HepG2 (cell line): ENCODE measurements around the gene TOR4A. TPM values are rescaled to one million over a fixed set of nuclear protein-coding genes. Genes with fewer than 3 reads are reported as not detected.

ENCODE experiments used
- CBFB ChIP-seq: sonication (generic); formaldehyde crosslinking; IDR thresholded peaks from 2 replicates; pipeline ENCODE4 v1.4.0; 2020; ENCODE audit warnings: missing genetic modification reagents
- CHD4 ChIP-seq: fragments of 200-600 bp; sonication (generic); IDR thresholded peaks from 2 replicates; pipeline ENCODE4 v1.7.0; 2017; ENCODE audit warnings: mild to moderate bottlenecking, low read length, borderline replicate concordance
- EP300 ChIP-seq, 3 experiments: sonication (generic) in 1 of 3; formaldehyde crosslinking in 1 of 3; IDR thresholded peaks; 2 replicates each; pipeline versions ENCODE4 v1.5.1 to v1.6.1; 2011 to 2020; ENCODE audit warnings: low read depth in 2 of 3, low read length in 2 of 3, borderline replicate concordance in 1 of 3, improper control_type of control experiment in 1 of 3, mild to moderate bottlenecking in 1 of 3, missing genetic modification reagents in 1 of 3, moderate library complexity in 1 of 3
- MAFG ChIP-seq: sonication (generic); formaldehyde crosslinking; IDR thresholded peaks from 2 replicates; pipeline ENCODE4 v1.5.1; 2020; ENCODE audit warnings: mild to moderate bottlenecking, missing genetic modification reagents
- SATB2 ChIP-seq: sonication (generic); formaldehyde crosslinking; IDR thresholded peaks from 2 replicates; pipeline ENCODE4 v1.5.0; 2020; ENCODE audit warnings: missing genetic modification reagents
- TARDBP ChIP-seq: sonication (generic); formaldehyde crosslinking; IDR thresholded peaks from 2 replicates; pipeline ENCODE4 v1.8.0; 2022; ENCODE audit warnings: mild to moderate bottlenecking, missing genetic modification reagents
- ZNF382 ChIP-seq: sonication (generic); formaldehyde crosslinking; IDR thresholded peaks from 2 replicates; pipeline ENCODE4 v1.5.0; 2020; ENCODE audit warnings: missing genetic modification reagents, mild to moderate bottlenecking, borderline replicate concordance
- ZNF556 ChIP-seq: sonication (generic); formaldehyde crosslinking; IDR thresholded peaks from 2 replicates; pipeline ENCODE4 v1.4.0; 2020; ENCODE audit warnings: mild to moderate bottlenecking, missing genetic modification reagents, borderline replicate concordance
- ZNF569 ChIP-seq: sonication (generic); formaldehyde crosslinking; IDR thresholded peaks from 2 replicates; pipeline ENCODE4 v1.5.0; 2020; ENCODE audit warnings: mild to moderate bottlenecking, missing genetic modification reagents, moderate library complexity, borderline replicate concordance
- polyA plus RNA-seq, 8 experiments: library from polyadenylated mRNA; depleted of rRNA in 3 of 8; stranded (reverse) in 7 of 8; unstranded in 1 of 8; fragments of >200 nt; fragmentation: Illumina TruSeq in 4 of 8; extraction: Trizol in 4 of 8; gene quantifications; 2 replicates each; pipeline versions ENCODE4 v1.2.1 to v1.2.3, GENCODE V29; 2011 to 2016; ENCODE audit warnings: low read depth in 4 of 8, missing spikeins in 1 of 8, mixed read lengths in 1 of 8; ENCODE audit not compliant: insufficient read depth in 1 of 8
- total RNA-seq, 5 experiments: library from RNA; depleted of rRNA; stranded (reverse); fragments of >200 nt; fragmentation: Illumina TruSeq; extraction: Trizol; gene quantifications; 2 replicates each; pipeline ENCODE4 v1.2.3, GENCODE V29; 2016; ENCODE audit warnings: low read depth in 1 of 5
- TF ChIP-seq, protein P1 (sequence below): sonication (generic); formaldehyde crosslinking; IDR thresholded peaks from 2 replicates; pipeline ENCODE4 v1.8.1; 2023; ENCODE audit warnings: mild to moderate bottlenecking, moderate library complexity, missing genetic modification reagents
- TF ChIP-seq, protein P2 (sequence below): sonication (generic); formaldehyde crosslinking; IDR thresholded peaks from 2 replicates; pipeline ENCODE4 v1.9.0; 2022; ENCODE audit warnings: low read depth, missing genetic modification reagents
- TF ChIP-seq, protein P3 (sequence below): sonication (generic); formaldehyde crosslinking; IDR thresholded peaks from 2 replicates; pipeline ENCODE4 v1.4.0; 2020; ENCODE audit warnings: missing genetic modification reagents
- TF ChIP-seq, protein P4 (sequence below): sonication (generic); formaldehyde crosslinking; IDR thresholded peaks from 2 replicates; pipeline ENCODE4 v1.4.0; 2020; ENCODE audit warnings: missing genetic modification reagents
- TF ChIP-seq, protein P5 (sequence below): sonication (generic); formaldehyde crosslinking; IDR thresholded peaks from 2 replicates; pipeline ENCODE4 v1.8.0; 2022; ENCODE audit warnings: mild to moderate bottlenecking, missing genetic modification reagents, borderline replicate concordance
- TF ChIP-seq, protein P6 (sequence below): sonication (generic); formaldehyde crosslinking; IDR thresholded peaks from 2 replicates; pipeline ENCODE4; 2020; ENCODE audit warnings: missing genetic modification reagents, mild to moderate bottlenecking, borderline replicate concordance
- TF ChIP-seq, protein P7 (sequence below): sonication (generic); formaldehyde crosslinking; IDR thresholded peaks from 2 replicates; pipeline ENCODE4 v1.5.0; 2020; ENCODE audit warnings: missing genetic modification reagents

Gene TOR4A
- total and polyA plus RNA-seq, 2 of the 13 experiments (the other 11 are each of a cell fraction or from before 2014, with no cell fraction given), result 11.1 to 14.2 TPM

DNA sequence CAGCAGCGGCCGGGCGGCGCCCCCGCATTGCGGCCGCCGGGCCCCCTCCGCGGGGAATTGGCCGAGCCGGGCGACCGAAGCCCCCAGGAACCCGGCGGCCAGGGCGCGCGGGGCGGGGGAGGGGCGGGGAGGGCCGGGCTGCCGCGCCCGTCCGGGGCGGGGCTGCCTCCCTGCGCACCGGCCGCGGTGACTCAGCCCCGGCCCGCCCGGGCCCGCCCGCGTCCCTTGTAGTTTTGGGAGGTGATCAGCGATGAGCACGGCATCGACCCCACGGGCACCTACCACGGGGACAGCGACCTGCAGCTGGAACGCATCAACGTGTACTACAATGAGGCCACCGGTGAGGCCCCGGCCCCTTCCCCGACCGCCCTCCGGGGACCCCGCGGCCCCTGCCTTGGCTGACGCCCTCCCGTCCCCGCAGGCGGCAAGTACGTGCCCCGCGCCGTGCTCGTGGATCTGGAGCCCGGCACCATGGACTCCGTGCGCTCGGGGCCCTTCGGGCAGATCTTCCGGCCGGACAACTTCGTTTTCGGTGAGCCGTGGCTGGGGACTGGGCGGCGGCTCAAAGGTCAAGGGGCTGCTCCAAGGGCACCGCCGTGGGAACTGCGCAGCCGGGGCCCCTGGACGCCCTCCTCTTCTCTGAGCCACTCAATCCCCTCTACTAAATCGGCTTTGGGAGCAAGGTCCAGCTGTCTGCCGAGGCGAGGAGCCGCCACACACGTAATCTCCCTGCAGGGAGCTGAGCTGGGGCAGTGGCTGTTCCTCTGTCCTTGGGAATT, 35.8 kb upstream of the TOR4A start (continued):
- TF ChIP-seq, protein P1, sequence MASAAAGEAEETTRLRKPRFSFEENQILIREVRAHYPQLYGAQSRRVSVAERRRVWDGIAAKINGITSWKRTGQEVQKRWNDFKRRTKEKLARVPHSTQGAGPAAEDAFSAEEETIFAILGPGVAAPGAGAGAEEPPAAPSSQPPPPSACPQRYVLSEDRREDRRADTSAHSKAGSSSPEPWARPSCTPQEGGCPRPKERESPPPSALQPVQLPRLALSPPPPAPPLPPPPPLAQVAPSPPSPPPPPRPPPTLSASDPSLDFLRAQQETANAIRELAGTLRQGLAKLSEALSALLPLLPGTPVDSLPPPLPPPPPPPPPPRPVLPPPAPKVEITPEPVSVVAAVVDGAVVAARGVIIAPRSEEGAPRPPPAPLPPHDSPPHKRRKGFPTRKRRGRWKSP, result no peak
- TF ChIP-seq ZNF382 (CRISPR knock-in tag) (no peak), TARDBP (0 out of 2 replicates have a peak, but pooled peaks have one; percentile 44), EP300 (IDR thresholded peaks at IDR 0.05; ENCODE audit: low read depth in 2 of 2, low read length in 2 of 2) (no peak), EP300 (CRISPR knock-in tag; IDR thresholded peaks at IDR 0.05; ENCODE audit: borderline replicate concordance) (no peak), CHD4 (no peak), ZNF569 (no peak), CBFB (CRISPR knock-in tag) (no peak), ZNF556 (CRISPR knock-in tag) (peak; percentile 27; the same call in 1 of the 2 replicates), MAFG (CRISPR knock-in tag) (no peak), SATB2 (CRISPR knock-in tag) (0 out of 2 replicates have a peak, but pooled peaks have one; percentile 6)
- TF ChIP-seq, protein P2, sequence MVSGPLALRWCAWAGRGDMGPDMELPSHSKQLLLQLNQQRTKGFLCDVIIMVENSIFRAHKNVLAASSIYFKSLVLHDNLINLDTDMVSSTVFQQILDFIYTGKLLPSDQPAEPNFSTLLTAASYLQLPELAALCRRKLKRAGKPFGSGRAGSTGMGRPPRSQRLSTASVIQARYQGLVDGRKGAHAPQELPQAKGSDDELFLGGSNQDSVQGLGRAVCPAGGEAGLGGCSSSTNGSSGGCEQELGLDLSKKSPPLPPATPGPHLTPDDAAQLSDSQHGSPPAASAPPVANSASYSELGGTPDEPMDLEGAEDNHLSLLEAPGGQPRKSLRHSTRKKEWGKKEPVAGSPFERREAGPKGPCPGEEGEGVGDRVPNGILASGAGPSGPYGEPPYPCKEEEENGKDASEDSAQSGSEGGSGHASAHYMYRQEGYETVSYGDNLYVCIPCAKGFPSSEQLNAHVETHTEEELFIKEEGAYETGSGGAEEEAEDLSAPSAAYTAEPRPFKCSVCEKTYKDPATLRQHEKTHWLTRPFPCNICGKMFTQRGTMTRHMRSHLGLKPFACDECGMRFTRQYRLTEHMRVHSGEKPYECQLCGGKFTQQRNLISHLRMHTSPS (CRISPR knock-in tag), result no peak
- TF ChIP-seq, protein P3, sequence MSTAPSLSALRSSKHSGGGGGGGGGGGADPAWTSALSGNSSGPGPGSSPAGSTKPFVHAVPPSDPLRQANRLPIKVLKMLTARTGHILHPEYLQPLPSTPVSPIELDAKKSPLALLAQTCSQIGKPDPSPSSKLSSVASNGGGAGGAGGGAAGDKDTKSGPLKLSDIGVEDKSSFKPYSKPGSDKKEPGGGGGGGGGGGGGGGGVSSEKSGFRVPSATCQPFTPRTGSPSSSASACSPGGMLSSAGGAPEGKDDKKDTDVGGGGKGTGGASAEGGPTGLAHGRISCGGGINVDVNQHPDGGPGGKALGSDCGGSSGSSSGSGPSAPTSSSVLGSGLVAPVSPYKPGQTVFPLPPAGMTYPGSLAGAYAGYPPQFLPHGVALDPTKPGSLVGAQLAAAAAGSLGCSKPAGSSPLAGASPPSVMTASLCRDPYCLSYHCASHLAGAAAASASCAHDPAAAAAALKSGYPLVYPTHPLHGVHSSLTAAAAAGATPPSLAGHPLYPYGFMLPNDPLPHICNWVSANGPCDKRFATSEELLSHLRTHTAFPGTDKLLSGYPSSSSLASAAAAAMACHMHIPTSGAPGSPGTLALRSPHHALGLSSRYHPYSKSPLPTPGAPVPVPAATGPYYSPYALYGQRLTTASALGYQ (CRISPR knock-in tag), result no peak
- TF ChIP-seq, protein P4, sequence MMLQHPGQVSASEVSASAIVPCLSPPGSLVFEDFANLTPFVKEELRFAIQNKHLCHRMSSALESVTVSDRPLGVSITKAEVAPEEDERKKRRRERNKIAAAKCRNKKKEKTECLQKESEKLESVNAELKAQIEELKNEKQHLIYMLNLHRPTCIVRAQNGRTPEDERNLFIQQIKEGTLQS, result peak; percentile 42; the same call in 1 of the 2 replicates
- TF ChIP-seq, protein P5, sequence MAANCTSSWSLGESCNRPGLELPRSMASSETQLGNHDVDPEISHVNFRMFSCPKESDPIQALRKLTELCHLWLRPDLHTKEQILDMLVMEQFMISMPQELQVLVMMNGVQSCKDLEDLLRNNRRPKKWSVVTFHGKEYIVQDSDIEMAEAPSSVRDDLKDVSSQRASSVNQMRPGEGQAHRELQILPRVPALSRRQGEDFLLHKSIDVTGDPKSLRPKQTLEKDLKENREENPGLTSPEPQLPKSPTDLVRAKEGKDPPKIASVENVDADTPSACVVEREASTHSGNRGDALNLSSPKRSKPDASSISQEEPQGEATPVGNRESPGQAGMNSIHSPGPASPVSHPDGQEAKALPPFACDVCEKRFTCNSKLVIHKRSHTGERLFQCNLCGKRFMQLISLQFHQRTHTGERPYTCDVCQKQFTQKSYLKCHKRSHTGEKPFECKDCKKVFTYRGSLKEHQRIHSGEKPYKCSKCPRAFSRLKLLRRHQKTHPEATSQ (CRISPR knock-in tag), result 0 out of 2 replicates have a peak, but pooled peaks have one; percentile 33
- TF ChIP-seq, protein P6, sequence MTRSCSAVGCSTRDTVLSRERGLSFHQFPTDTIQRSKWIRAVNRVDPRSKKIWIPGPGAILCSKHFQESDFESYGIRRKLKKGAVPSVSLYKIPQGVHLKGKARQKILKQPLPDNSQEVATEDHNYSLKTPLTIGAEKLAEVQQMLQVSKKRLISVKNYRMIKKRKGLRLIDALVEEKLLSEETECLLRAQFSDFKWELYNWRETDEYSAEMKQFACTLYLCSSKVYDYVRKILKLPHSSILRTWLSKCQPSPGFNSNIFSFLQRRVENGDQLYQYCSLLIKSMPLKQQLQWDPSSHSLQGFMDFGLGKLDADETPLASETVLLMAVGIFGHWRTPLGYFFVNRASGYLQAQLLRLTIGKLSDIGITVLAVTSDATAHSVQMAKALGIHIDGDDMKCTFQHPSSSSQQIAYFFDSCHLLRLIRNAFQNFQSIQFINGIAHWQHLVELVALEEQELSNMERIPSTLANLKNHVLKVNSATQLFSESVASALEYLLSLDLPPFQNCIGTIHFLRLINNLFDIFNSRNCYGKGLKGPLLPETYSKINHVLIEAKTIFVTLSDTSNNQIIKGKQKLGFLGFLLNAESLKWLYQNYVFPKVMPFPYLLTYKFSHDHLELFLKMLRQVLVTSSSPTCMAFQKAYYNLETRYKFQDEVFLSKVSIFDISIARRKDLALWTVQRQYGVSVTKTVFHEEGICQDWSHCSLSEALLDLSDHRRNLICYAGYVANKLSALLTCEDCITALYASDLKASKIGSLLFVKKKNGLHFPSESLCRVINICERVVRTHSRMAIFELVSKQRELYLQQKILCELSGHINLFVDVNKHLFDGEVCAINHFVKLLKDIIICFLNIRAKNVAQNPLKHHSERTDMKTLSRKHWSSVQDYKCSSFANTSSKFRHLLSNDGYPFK (CRISPR knock-in tag), result no peak
- TF ChIP-seq, protein P7, sequence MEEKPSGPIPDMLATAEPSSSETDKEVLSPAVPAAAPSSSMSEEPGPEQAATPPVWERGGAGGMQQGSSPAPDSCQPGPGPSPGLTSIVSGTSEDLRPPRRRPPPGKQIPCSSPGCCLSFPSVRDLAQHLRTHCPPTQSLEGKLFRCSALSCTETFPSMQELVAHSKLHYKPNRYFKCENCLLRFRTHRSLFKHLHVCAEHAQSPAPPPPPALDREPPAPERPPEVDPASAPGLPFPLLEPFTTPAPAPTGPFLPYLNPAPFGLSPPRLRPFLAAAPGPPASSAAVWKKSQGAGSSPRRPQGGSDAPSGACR (CRISPR knock-in tag), result peak; percentile 62; the same call in 1 of the 2 replicates
